GM15510 (cell line): ENCODE measurements around the gene MAP1LC3B2.

ENCODE experiments used
- POLR2A ChIP-seq: IDR thresholded peaks from 3 replicates; pipeline ENCODE4 v1.6.1; 2011; ENCODE audit warnings: borderline replicate concordance; ENCODE audit not compliant: insufficient read length; ENCODE audit errors: extremely low read depth

Gene MAP1LC3B2

DNA sequence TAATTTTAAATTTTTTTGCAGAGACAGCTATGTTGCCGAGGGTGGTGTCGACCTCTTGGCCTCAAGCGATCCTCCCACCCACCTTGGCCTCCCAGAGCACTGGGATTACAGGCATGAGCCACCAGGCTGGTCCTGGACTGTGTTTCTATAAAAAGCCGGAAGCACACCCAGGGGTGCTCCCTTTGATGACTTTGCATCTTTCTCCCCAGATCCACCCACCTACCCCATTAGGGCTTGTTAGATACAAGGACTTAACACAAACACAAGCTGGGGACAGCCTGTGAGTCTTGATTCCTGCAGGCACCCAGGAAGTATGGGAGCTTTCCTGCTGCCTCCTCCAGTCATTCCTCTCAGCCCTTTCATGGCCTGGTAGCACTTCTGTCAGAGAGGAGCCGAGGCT, 67.0 kb downstream of the MAP1LC3B2 start:
- TF ChIP-seq POLR2A = no peak
